GM23338 (cell line): ENCODE data around the gene ANO10.
"Not testable (repeated sequence)": the region's sequence is repeated elsewhere in the genome, so short reads cannot be mapped to it uniquely, and the experiment has no call there.

Experiments
- CREB1 ChIP-seq: fragments of 250-450 bp; sonication (Bioruptor Pico); IDR thresholded peaks from 2 replicates; pipeline ENCODE4 v1.5.0; 2020; ENCODE audit warnings: low read depth, mild to moderate bottlenecking, moderate library complexity
- EZH2 ChIP-seq: fragments of 200-600 bp; sonication (generic); IDR thresholded peaks from one replicate; pipeline ENCODE4 v1.8.0; 2017; ENCODE audit warnings: antibody characterized with exemption, mild to moderate bottlenecking, low read depth; ENCODE audit not compliant: unreplicated experiment
- EZH2phosphoT487 ChIP-seq: fragments of 200-600 bp; sonication (generic); IDR thresholded peaks from one replicate; pipeline ENCODE4 v1.8.1; 2018; ENCODE audit warnings: antibody characterized with exemption; ENCODE audit not compliant: unreplicated experiment
- JUNB ChIP-seq: IDR thresholded peaks from one replicate; pipeline ENCODE4 v1.6.1; 2016; ENCODE audit warnings: antibody characterized with exemption; ENCODE audit not compliant: unreplicated experiment
- POLR2AphosphoS5 ChIP-seq: IDR thresholded peaks from 2 replicates; pipeline ENCODE4 v1.6.1; 2016; ENCODE audit warnings: antibody characterized with exemption, low read depth
- STAT1 ChIP-seq: IDR thresholded peaks from one replicate; pipeline ENCODE4 v1.6.1; 2016; ENCODE audit warnings: antibody characterized with exemption; ENCODE audit not compliant: unreplicated experiment
- ZNF114 ChIP-seq: fragments of 250-450 bp; sonication (Bioruptor Pico); IDR thresholded peaks from 2 replicates; pipeline ENCODE4 v1.5.0; 2020; ENCODE audit warnings: mild to moderate bottlenecking, moderate library complexity
- ZNF331 ChIP-seq: fragments of 250-450 bp; sonication (Bioruptor Pico); IDR thresholded peaks from 2 replicates; pipeline ENCODE4 v1.5.0; 2020; ENCODE audit warnings: low read depth, mild to moderate bottlenecking, moderate library complexity
- TF ChIP-seq, protein P1 (sequence below), 2 experiments: fragments of 200-600 bp in 1 of 2; sonication (generic) in 1 of 2; conservative IDR thresholded peaks; 2 replicates each; pipeline versions ENCODE4 v1.5.1 to v1.6.1; 2016 to 2017; ENCODE audit warnings: antibody characterized with exemption in 2 of 2, low read depth in 2 of 2, mild to moderate bottlenecking in 2 of 2, moderate library complexity in 1 of 2
- TF ChIP-seq, protein P2 (sequence below): IDR thresholded peaks from one replicate; pipeline ENCODE4 v1.6.1; 2018; ENCODE audit warnings: antibody characterized with exemption; ENCODE audit not compliant: unreplicated experiment

DNA sequence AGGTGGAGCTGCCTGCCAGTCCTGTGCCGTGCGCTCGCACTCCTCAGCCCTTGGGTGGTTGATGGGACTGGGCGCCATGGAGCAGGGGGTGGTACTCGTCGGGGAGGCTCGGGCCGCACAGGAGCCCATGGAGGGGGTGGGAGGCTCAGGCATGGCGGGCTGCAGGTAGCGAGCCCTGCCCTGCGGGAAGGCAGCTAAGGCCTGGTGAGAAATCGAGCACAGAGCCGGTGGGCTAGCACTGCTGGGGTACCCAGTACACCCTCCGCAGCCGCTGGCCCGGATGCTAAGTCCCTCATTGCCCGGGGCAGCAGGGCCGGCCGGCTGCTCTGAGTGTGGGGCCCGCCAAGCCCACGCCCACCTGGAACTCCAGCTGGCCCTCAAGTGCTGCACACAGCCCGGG lies 34.6 kb upstream of the ANO10 start:
- TF ChIP-seq, protein P1, sequence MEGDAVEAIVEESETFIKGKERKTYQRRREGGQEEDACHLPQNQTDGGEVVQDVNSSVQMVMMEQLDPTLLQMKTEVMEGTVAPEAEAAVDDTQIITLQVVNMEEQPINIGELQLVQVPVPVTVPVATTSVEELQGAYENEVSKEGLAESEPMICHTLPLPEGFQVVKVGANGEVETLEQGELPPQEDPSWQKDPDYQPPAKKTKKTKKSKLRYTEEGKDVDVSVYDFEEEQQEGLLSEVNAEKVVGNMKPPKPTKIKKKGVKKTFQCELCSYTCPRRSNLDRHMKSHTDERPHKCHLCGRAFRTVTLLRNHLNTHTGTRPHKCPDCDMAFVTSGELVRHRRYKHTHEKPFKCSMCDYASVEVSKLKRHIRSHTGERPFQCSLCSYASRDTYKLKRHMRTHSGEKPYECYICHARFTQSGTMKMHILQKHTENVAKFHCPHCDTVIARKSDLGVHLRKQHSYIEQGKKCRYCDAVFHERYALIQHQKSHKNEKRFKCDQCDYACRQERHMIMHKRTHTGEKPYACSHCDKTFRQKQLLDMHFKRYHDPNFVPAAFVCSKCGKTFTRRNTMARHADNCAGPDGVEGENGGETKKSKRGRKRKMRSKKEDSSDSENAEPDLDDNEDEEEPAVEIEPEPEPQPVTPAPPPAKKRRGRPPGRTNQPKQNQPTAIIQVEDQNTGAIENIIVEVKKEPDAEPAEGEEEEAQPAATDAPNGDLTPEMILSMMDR (conservative IDR thresholded peaks at IDR 0.05; ENCODE audit: low read depth in 2 of 2), result not testable (repeated sequence)
- TF ChIP-seq POLR2AphosphoS5; ZNF114 (CRISPR knock-in tag); EZH2; CREB1; EZH2phosphoT487; STAT1; JUNB; ZNF331 (CRISPR knock-in tag): not testable (repeated sequence)
- TF ChIP-seq, protein P2, sequence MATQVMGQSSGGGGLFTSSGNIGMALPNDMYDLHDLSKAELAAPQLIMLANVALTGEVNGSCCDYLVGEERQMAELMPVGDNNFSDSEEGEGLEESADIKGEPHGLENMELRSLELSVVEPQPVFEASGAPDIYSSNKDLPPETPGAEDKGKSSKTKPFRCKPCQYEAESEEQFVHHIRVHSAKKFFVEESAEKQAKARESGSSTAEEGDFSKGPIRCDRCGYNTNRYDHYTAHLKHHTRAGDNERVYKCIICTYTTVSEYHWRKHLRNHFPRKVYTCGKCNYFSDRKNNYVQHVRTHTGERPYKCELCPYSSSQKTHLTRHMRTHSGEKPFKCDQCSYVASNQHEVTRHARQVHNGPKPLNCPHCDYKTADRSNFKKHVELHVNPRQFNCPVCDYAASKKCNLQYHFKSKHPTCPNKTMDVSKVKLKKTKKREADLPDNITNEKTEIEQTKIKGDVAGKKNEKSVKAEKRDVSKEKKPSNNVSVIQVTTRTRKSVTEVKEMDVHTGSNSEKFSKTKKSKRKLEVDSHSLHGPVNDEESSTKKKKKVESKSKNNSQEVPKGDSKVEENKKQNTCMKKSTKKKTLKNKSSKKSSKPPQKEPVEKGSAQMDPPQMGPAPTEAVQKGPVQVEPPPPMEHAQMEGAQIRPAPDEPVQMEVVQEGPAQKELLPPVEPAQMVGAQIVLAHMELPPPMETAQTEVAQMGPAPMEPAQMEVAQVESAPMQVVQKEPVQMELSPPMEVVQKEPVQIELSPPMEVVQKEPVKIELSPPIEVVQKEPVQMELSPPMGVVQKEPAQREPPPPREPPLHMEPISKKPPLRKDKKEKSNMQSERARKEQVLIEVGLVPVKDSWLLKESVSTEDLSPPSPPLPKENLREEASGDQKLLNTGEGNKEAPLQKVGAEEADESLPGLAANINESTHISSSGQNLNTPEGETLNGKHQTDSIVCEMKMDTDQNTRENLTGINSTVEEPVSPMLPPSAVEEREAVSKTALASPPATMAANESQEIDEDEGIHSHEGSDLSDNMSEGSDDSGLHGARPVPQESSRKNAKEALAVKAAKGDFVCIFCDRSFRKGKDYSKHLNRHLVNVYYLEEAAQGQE, result not testable (repeated sequence)
